Sigmoid colon (tissue), 4 donors: Measurements from ENCODE around the gene MAPRE3.

Source experiments
- EP300 ChIP-seq, 4 donors: sonication (generic); formaldehyde crosslinking; IDR thresholded peaks; one replicate each; pipeline ENCODE4 v1.6.1; 2017; ENCODE audit warnings: antibody characterized with exemption in 4 of 4
- POLR2A ChIP-seq, 2 donors: fragments of 450-650 bp; IDR thresholded peaks; one replicate each; pipeline ENCODE4 v1.6.1; 2016; ENCODE audit warnings: antibody characterized with exemption in 2 of 2, mild to moderate bottlenecking in 2 of 2, moderate library complexity in 2 of 2
- POLR2AphosphoS5 ChIP-seq, 4 donors: sonication (generic); formaldehyde crosslinking; IDR thresholded peaks; one replicate each; pipeline ENCODE4 v1.6.1; 2017; ENCODE audit warnings: antibody characterized with exemption in 4 of 4
- TF ChIP-seq, protein P1 (sequence below), 4 experiments: fragments of 450-650 bp in 3 of 4; fragments of 200-600 bp in 1 of 4; IDR thresholded peaks; one replicate each; pipeline ENCODE4 v1.5.1; 2016 to 2019; ENCODE audit warnings: antibody characterized with exemption in 4 of 4, mild to moderate bottlenecking in 3 of 4, moderate library complexity in 2 of 4

DNA sequence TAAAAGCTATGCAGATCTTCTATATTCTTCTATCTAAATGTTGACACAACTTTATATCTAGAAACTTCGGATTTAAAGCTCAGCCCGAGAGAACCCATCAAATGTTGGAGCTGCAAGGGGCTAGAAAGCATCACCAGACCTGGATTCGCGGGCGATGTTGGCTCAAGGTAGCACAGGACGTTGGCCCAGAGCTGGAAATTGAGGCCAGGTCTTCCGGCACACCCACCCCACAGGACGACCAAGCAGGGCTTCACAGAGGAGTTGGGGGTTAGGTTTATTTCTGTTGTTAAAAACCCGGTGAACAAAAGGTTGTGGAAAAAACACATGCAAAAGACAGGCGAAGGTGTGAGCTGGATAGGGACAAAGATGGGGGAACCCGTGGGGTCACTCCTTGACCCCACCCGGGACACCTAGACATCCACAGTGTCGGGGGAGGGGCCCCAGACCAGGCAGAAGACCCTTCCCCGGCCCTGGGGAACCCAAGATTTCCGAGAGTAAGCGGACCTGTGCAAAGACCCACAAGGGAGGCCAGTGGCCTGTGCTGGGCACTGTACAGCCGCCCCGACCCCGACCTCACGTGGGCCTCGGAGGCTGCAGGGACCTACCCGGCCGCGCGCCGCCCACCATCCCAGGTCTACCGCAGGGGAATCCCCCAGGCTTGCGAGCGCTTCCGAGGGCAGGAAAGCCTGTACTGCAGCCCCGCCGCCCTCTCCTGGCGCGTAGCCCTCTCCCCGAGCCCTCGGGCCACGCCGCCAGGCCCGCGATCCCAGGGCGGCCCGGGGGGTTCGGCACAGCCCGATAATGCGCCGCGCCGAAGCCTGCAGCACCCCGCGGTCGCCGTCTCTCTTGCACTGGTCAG lies 79.2 kb downstream of the MAPRE3 start:
- TF ChIP-seq, protein P1, sequence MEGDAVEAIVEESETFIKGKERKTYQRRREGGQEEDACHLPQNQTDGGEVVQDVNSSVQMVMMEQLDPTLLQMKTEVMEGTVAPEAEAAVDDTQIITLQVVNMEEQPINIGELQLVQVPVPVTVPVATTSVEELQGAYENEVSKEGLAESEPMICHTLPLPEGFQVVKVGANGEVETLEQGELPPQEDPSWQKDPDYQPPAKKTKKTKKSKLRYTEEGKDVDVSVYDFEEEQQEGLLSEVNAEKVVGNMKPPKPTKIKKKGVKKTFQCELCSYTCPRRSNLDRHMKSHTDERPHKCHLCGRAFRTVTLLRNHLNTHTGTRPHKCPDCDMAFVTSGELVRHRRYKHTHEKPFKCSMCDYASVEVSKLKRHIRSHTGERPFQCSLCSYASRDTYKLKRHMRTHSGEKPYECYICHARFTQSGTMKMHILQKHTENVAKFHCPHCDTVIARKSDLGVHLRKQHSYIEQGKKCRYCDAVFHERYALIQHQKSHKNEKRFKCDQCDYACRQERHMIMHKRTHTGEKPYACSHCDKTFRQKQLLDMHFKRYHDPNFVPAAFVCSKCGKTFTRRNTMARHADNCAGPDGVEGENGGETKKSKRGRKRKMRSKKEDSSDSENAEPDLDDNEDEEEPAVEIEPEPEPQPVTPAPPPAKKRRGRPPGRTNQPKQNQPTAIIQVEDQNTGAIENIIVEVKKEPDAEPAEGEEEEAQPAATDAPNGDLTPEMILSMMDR (IDR thresholded peaks at IDR 0.05) = no peak
- no peak for TF ChIP-seq POLR2AphosphoS5 (IDR thresholded peaks at IDR 0.05)
- no peak for TF ChIP-seq POLR2A (IDR thresholded peaks at IDR 0.05)
- no peak for TF ChIP-seq EP300 (IDR thresholded peaks at IDR 0.05)
